Measurements from ENCODE around the gene PPP4R4.

PPP4R4 gene

DNA sequence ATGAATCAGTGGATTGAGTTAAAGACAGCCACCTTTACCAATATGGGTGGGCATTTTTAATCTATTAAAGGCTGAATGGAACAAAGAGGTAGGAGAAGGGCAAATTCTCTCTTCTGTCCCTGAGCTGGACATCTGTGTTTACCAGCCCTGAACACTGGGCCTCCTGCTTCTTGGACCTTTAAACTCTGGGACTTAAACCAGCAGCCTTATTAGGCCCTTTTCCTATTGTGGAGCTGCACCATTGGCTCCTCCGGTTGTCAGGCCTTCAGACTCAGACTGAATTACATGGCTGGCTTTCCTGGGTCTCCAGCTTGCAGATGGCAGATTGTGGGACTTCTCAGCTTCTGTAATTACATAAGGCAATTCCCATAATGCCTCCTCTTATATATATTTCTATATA, 142.6 kb downstream of the PPP4R4 start:
- no peak for TF ChIP-seq POLR2AphosphoS5 (IDR thresholded peaks at IDR 0.05; ENCODE audit: low read depth)
- TF ChIP-seq, protein P1, sequence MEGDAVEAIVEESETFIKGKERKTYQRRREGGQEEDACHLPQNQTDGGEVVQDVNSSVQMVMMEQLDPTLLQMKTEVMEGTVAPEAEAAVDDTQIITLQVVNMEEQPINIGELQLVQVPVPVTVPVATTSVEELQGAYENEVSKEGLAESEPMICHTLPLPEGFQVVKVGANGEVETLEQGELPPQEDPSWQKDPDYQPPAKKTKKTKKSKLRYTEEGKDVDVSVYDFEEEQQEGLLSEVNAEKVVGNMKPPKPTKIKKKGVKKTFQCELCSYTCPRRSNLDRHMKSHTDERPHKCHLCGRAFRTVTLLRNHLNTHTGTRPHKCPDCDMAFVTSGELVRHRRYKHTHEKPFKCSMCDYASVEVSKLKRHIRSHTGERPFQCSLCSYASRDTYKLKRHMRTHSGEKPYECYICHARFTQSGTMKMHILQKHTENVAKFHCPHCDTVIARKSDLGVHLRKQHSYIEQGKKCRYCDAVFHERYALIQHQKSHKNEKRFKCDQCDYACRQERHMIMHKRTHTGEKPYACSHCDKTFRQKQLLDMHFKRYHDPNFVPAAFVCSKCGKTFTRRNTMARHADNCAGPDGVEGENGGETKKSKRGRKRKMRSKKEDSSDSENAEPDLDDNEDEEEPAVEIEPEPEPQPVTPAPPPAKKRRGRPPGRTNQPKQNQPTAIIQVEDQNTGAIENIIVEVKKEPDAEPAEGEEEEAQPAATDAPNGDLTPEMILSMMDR (IDR thresholded peaks at IDR 0.05; ENCODE audit: insufficient read depth, low read length): no peak
- TF ChIP-seq SPI1 (IDR thresholded peaks at IDR 0.05; ENCODE audit: borderline replicate concordance, low read depth): no peak
- TF ChIP-seq, protein P2, sequence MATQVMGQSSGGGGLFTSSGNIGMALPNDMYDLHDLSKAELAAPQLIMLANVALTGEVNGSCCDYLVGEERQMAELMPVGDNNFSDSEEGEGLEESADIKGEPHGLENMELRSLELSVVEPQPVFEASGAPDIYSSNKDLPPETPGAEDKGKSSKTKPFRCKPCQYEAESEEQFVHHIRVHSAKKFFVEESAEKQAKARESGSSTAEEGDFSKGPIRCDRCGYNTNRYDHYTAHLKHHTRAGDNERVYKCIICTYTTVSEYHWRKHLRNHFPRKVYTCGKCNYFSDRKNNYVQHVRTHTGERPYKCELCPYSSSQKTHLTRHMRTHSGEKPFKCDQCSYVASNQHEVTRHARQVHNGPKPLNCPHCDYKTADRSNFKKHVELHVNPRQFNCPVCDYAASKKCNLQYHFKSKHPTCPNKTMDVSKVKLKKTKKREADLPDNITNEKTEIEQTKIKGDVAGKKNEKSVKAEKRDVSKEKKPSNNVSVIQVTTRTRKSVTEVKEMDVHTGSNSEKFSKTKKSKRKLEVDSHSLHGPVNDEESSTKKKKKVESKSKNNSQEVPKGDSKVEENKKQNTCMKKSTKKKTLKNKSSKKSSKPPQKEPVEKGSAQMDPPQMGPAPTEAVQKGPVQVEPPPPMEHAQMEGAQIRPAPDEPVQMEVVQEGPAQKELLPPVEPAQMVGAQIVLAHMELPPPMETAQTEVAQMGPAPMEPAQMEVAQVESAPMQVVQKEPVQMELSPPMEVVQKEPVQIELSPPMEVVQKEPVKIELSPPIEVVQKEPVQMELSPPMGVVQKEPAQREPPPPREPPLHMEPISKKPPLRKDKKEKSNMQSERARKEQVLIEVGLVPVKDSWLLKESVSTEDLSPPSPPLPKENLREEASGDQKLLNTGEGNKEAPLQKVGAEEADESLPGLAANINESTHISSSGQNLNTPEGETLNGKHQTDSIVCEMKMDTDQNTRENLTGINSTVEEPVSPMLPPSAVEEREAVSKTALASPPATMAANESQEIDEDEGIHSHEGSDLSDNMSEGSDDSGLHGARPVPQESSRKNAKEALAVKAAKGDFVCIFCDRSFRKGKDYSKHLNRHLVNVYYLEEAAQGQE (IDR thresholded peaks at IDR 0.05; ENCODE audit: insufficient replicate concordance, low read depth): no peak
- TF ChIP-seq GABPA (IDR thresholded peaks at IDR 0.05; ENCODE audit: low read depth): no peak
- no peak overlapping the region for H3K27ac ChIP-seq (replicated peaks)
- no peak overlapping the region for H3K4me3 ChIP-seq (replicated peaks; ENCODE audit: insufficient read depth, low read length)
- H3K27me3 ChIP-seq (ENCODE audit: insufficient read depth, poor library complexity, severe bottlenecking): no peaks in the 10 kb centered on the region
- no peak for DNase-seq (ENCODE audit: low read depth in 1 of 2, low spot score in 1 of 2)

GRCh38 chr14:94317259-94317658, 143.1 kb downstream of the PPP4R4 start:
- Histone ChIP-seq H3K27ac (replicated peaks) (no peak overlapping the region), H3K4me3 (replicated peaks; ENCODE audit: insufficient read depth, low read length) (no peak overlapping the region), H3K27me3 (ENCODE audit: insufficient read depth, poor library complexity, severe bottlenecking) (no peaks in the 10 kb centered on the region)
- TF ChIP-seq SPI1 (IDR thresholded peaks at IDR 0.05; ENCODE audit: borderline replicate concordance, low read depth) (no peak), POLR2AphosphoS5 (IDR thresholded peaks at IDR 0.05; ENCODE audit: low read depth) (no peak), GABPA (IDR thresholded peaks at IDR 0.05; ENCODE audit: low read depth) (no peak)
- TF ChIP-seq, protein P1 (IDR thresholded peaks at IDR 0.05; ENCODE audit: insufficient read depth, low read length): no peak
- TF ChIP-seq, protein P2 (IDR thresholded peaks at IDR 0.05; ENCODE audit: insufficient replicate concordance, low read depth): no peak
- no peak for DNase-seq (ENCODE audit: low read depth in 1 of 2, low spot score in 1 of 2)

GRCh38 chr14:94320243-94320642, 146.1 kb downstream of the PPP4R4 start:
- no peak overlapping the region for H3K4me3 ChIP-seq (replicated peaks; ENCODE audit: insufficient read depth, low read length)
- no peaks in the 10 kb centered on the region for H3K27me3 ChIP-seq (ENCODE audit: insufficient read depth, poor library complexity, severe bottlenecking)
- H3K27ac ChIP-seq (replicated peaks): no peak overlapping the region
- no peak for DNase-seq (ENCODE audit: low read depth in 1 of 2, low spot score in 1 of 2)
- TF ChIP-seq, protein P1 (IDR thresholded peaks at IDR 0.05; ENCODE audit: insufficient read depth, low read length): no peak
- peak; percentile 25; the same call in 1 of the 2 replicates for TF ChIP-seq SPI1 (IDR thresholded peaks at IDR 0.05; ENCODE audit: borderline replicate concordance, low read depth)

All from HL-60 (cell line).